ENCODE results near the gene TMEM145.

Gene TMEM145

GRCh38 chr19:42270346-42271044 is 42.6 kb upstream of the TMEM145 start:
- TF ChIP-seq CTCF (conservative IDR thresholded peaks at IDR 0.05; ENCODE audit: control insufficient read depth, insufficient read depth, low read depth, low read length), result no peak
- peak; percentile 81 for DNase-seq (ENCODE audit: low read depth)
- peak overlapping the region; percentile 76 for H3K4me3 ChIP-seq (ENCODE audit: control insufficient read depth, low read depth, low read length)

- TF ChIP-seq CTCF (conservative IDR thresholded peaks at IDR 0.05; ENCODE audit: control insufficient read depth, insufficient read depth, low read depth, low read length), result no peak
- no peak for DNase-seq (ENCODE audit: low read depth)
- peak overlapping the region; percentile 76 for H3K4me3 ChIP-seq (ENCODE audit: control insufficient read depth, low read depth, low read length)
Measured at GRCh38 chr19:42271045-42271419, 42.1 kb upstream of the TMEM145 start.

- DNase-seq (ENCODE audit: low read depth), result no peak
- TF ChIP-seq CTCF (conservative IDR thresholded peaks at IDR 0.05; ENCODE audit: control insufficient read depth, insufficient read depth, low read depth, low read length), result no peak
- H3K4me3 ChIP-seq (ENCODE audit: control insufficient read depth, low read depth, low read length), result no peak overlapping the region
Measured at GRCh38 chr19:42271861-42272534, 41.1 kb upstream of the TMEM145 start.

GRCh38 chr19:42272535-42272897 is 40.6 kb upstream of the TMEM145 start:
- DNase-seq (ENCODE audit: low read depth), result no peak
- H3K4me3 ChIP-seq (ENCODE audit: control insufficient read depth, low read depth, low read length), result no peak overlapping the region
- no peak for TF ChIP-seq CTCF (conservative IDR thresholded peaks at IDR 0.05; ENCODE audit: control insufficient read depth, insufficient read depth, low read depth, low read length)

- H3K4me3 ChIP-seq (ENCODE audit: control insufficient read depth, low read depth, low read length), result no peak overlapping the region
- DNase-seq (ENCODE audit: low read depth), result no peak
- no peak for TF ChIP-seq CTCF (conservative IDR thresholded peaks at IDR 0.05; ENCODE audit: control insufficient read depth, insufficient read depth, low read depth, low read length)
Measured at GRCh38 chr19:42272989-42273406, 40.1 kb upstream of the TMEM145 start.

- TF ChIP-seq CTCF (conservative IDR thresholded peaks at IDR 0.05; ENCODE audit: control insufficient read depth, insufficient read depth, low read depth, low read length), result no peak
- DNase-seq (ENCODE audit: low read depth), result no peak
Measured at GRCh38 chr19:42273407-42274064, 39.6 kb upstream of the TMEM145 start.

More at GRCh38 chr19:42273407-42274064, 39.6 kb upstream of the TMEM145 start:
- no peak overlapping the region for H3K4me3 ChIP-seq (ENCODE audit: control insufficient read depth, low read depth, low read length)

Data from fibroblast of mammary gland (primary cell).